B cell (primary cell): ENCODE measurements around the gene THADA. TPM values are rescaled to one million over a fixed set of nuclear protein-coding genes. Genes with fewer than 3 reads are reported as not detected.

Experiments
- ATAC-seq: fragments of 200-7000 bp; cut with Tn5 transposase; one replicate; pipeline ENCODE4 v1.10.0; 2021; ENCODE audit warnings: low read depth, mild to moderate bottlenecking, moderate number of reproducible peaks, moderate library complexity
- CTCF ChIA-PET: fragments of 350-600 bp; sonication (Branson Sonifier 250); formaldehyde crosslinking; loops from one replicate; lab custom pipeline; 2021; ENCODE audit warnings: antibody characterized with exemption, inconsistent platforms; lab: Charles Lee
- POLR2A ChIA-PET: fragments of 350-600 bp; sonication (Branson Sonifier 250); formaldehyde crosslinking; loops from one replicate; lab custom pipeline; 2021; ENCODE audit warnings: antibody characterized with exemption; lab: Charles Lee
- DNase-seq: peaks from one replicate; pipeline ENCODE4 v3.0.0; 2013
- H2AFZ ChIP-seq: 2 replicates; pipeline ENCODE4 v1.6.1; 2012; ENCODE audit warnings: mild to moderate bottlenecking, low read depth, low read length; ENCODE audit not compliant: insufficient read depth, poor library complexity, severe bottlenecking
- H3K27ac ChIP-seq, 2 donors: 1 replicate in 1 of 2; 2 replicates in 1 of 2; pipeline ENCODE4 v1.5.1; 2012 to 2013; ENCODE audit warnings: low read length in 2 of 2, mild to moderate bottlenecking in 2 of 2, moderate library complexity in 1 of 2
- H3K27me3 ChIP-seq, 4 experiments: fragments of 200-600 bp in 1 of 4; sonication (generic) in 1 of 4; replicated peaks in 1 of 4; 1 replicate in 2 of 4; 2 replicates in 2 of 4; pipeline versions ENCODE4 v1.6.1 to v1.7.0; 2013 to 2016; ENCODE audit warnings: low read length in 3 of 4, mild to moderate bottlenecking in 2 of 4, mixed read lengths in 1 of 4, moderate library complexity in 1 of 4; ENCODE audit not compliant: insufficient read depth in 4 of 4, control insufficient read depth in 3 of 4; ENCODE audit errors: control extremely low read depth in 1 of 4
- H3K36me3 ChIP-seq, 2 experiments: replicated peaks in 1 of 2; 1 replicate in 1 of 2; 2 replicates in 1 of 2; pipeline versions ENCODE4 v1.6.1 to v1.7.1; 2013; ENCODE audit warnings: low read length in 1 of 2; ENCODE audit not compliant: insufficient read depth in 2 of 2, control insufficient read depth in 1 of 2; ENCODE audit errors: control extremely low read depth in 1 of 2, extremely low read depth in 1 of 2
- H3K4me1 ChIP-seq, 2 donors: fragments of 200-600 bp in 1 of 2; sonication (generic) in 1 of 2; 1 replicate in 1 of 2; 2 replicates in 1 of 2; pipeline versions ENCODE4 v1.5.1 to v1.6.1; 2013 to 2017; ENCODE audit warnings: low read length in 2 of 2; ENCODE audit not compliant: control insufficient read depth in 2 of 2, insufficient read depth in 2 of 2
- H3K4me2 ChIP-seq: replicated peaks from 2 replicates; pipeline ENCODE3; 2012; ENCODE audit warnings: mild to moderate bottlenecking, low read depth, low read length; ENCODE audit not compliant: poor library complexity, severe bottlenecking
- H3K4me3 ChIP-seq, 5 experiments: fragments of 200-600 bp in 1 of 5; sonication (generic) in 1 of 5; 1 replicate in 3 of 5; 2 replicates in 2 of 5; pipeline versions ENCODE4 v1.5.1 to v1.7.0; 2011 to 2016; ENCODE audit warnings: low read length in 4 of 5, mild to moderate bottlenecking in 4 of 5, low read depth in 2 of 5, control low read depth in 1 of 5, moderate library complexity in 1 of 5; ENCODE audit not compliant: insufficient read depth in 1 of 5; ENCODE audit errors: control extremely low read depth in 1 of 5, extremely low read depth in 1 of 5
- H3K79me2 ChIP-seq: fragments of 200-600 bp; sonication (generic); one replicate; pipeline ENCODE4 v1.6.0; 2016; ENCODE audit warnings: low read length; ENCODE audit not compliant: control insufficient read depth, insufficient read depth
- H3K9ac ChIP-seq: fragments of 200-600 bp; sonication (generic); 2 replicates; pipeline ENCODE4 v1.6.1; 2017; ENCODE audit warnings: mild to moderate bottlenecking, low read length, moderate library complexity
- H3K9me3 ChIP-seq, 3 donors: one replicate each; pipeline versions ENCODE4 v1.6.1 to v1.7.1; 2013; ENCODE audit warnings: low read length in 2 of 3; ENCODE audit not compliant: control insufficient read depth in 2 of 3, insufficient read depth in 1 of 3; ENCODE audit errors: control extremely low read depth in 1 of 3
- H4K20me1 ChIP-seq: 2 replicates; pipeline ENCODE4 v1.6.0; 2012; ENCODE audit warnings: mild to moderate bottlenecking, low read length; ENCODE audit not compliant: insufficient read depth, control insufficient read depth, poor library complexity, severe bottlenecking
- H3K27ac Mint-ChIP-seq: one replicate; pipeline ENCODE4 v1.8.0; 2021; ENCODE audit warnings: mixed read lengths
- H3K27me3 Mint-ChIP-seq: one replicate; pipeline ENCODE4 v1.8.0; 2021; ENCODE audit warnings: mixed read lengths
- H3K4me1 Mint-ChIP-seq: one replicate; pipeline ENCODE4 v1.8.0; 2021; ENCODE audit warnings: mixed read lengths
- H3K4me3 Mint-ChIP-seq: one replicate; pipeline ENCODE4 v1.8.0; 2021; ENCODE audit warnings: mixed read lengths
- H3K9me3 Mint-ChIP-seq: one replicate; pipeline ENCODE4 v1.8.0; 2022; ENCODE audit warnings: mixed read lengths; ENCODE audit not compliant: insufficient read depth
- EZH2 ChIP-seq: IDR thresholded peaks from 2 replicates; pipeline ENCODE4 v1.6.1; 2012; ENCODE audit warnings: borderline replicate concordance, low read depth, mild to moderate bottlenecking, moderate library complexity, low read length; ENCODE audit not compliant: insufficient read depth, poor library complexity, severe bottlenecking
- WGBS: methylation state at CpG from one replicate; pipeline ENCODE4 v1.1.5; 2013; ENCODE audit warnings: missing lambda C conversion rate; ENCODE audit not compliant: insufficient coverage; 5-methylcytosine and 5-hydroxymethylcytosine counted together
- intact Hi-C: fragments of 100-400 bp; cut with micrococcal nuclease; formaldehyde crosslinking; loops from one replicate; pipeline ENCODE4 v1.10.0; 2022
- polyA plus RNA-seq: library from polyadenylated mRNA; depleted of rRNA; stranded (reverse); fragments of >200 nt; gene quantifications from 2 replicates; pipeline ENCODE4 v1.2.3, GENCODE V29; 2012
- total RNA-seq, 2 donors: library from RNA; stranded (reverse); fragments of 120-200 nt in 1 of 2; gene quantifications; 1 replicate in 1 of 2; 2 replicates in 1 of 2; pipeline versions ENCODE4 v1.2.3 to v1.2.4, GENCODE V29; 2013 to 2022
- TF ChIP-seq, protein P1 (sequence below): fragments of 200-600 bp; IDR thresholded peaks from one replicate; pipeline ENCODE4 v1.8.0; 2022; ENCODE audit warnings: antibody characterized with exemption, mild to moderate bottlenecking

THADA gene
- total and polyA plus RNA-seq, 2 donors (not counting 1 experiment from before 2014, with no cell fraction given): 17.6 to 48.5 TPM

DNA sequence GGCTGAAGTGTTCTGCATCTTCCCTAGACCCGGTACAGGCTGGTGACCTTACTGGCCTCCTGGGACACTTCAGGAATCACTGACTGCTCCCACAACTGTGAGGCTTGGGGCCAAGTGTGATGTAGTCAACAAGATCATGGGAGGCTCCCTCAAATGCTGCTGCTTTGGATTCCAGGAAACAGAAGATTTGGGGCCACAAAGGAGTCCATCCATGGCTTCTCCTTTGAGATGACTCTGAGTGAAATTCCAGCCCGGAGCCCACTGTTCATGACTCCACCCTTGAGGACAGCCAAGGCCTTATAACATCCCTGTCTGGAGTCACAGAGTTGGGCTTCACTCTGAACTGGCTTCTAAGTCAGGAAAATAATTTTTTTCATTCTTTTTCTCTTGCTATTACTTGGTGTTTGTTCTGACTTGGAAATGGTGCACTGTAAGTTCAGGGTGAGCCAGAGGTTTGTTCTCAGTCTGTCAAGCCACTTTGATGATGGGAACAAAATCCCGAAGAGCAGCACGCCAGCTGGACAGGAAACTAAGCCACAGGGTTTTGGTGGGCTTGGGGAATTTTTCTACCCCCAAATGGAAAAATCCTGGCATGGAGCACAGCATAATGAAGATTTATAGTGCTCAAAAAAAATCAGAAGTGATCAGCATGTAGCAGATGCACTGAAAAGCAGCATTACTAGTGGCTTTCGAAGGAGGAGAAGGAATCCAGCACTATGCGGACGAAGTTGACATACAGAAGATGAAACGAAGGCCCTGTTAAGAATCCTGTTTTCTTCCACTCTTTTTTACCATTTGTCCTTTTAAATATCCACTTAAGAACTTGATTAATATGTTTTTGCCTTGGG lies 271.4 kb downstream of the THADA start:
- H4K20me1 ChIP-seq: no peaks in the 10 kb centered on the region
- H3K9ac ChIP-seq: no peak overlapping the region
- intact Hi-C loops: no loop called here
- H3K79me2 ChIP-seq: no peaks in the 10 kb centered on the region
- H3K27ac Mint-ChIP-seq: no peak overlapping the region
- peaks cover 0 to 12% of the 10 kb centered on the region in 2 experiments for H3K36me3 ChIP-seq
- CTCF ChIA-PET: no interaction called here
- H3K9me3 ChIP-seq: no peaks in the 10 kb centered on the region
- POLR2A ChIA-PET: no interaction called here
- 100% methylated on average over 4 of the region's 8 CpGs for WGBS
- no peaks in the 10 kb centered on the region for H3K9me3 Mint-ChIP-seq
- H3K4me1 ChIP-seq: no peaks in the 10 kb centered on the region
- no peak overlapping the region for H3K4me2 ChIP-seq
- TF ChIP-seq, protein P1, sequence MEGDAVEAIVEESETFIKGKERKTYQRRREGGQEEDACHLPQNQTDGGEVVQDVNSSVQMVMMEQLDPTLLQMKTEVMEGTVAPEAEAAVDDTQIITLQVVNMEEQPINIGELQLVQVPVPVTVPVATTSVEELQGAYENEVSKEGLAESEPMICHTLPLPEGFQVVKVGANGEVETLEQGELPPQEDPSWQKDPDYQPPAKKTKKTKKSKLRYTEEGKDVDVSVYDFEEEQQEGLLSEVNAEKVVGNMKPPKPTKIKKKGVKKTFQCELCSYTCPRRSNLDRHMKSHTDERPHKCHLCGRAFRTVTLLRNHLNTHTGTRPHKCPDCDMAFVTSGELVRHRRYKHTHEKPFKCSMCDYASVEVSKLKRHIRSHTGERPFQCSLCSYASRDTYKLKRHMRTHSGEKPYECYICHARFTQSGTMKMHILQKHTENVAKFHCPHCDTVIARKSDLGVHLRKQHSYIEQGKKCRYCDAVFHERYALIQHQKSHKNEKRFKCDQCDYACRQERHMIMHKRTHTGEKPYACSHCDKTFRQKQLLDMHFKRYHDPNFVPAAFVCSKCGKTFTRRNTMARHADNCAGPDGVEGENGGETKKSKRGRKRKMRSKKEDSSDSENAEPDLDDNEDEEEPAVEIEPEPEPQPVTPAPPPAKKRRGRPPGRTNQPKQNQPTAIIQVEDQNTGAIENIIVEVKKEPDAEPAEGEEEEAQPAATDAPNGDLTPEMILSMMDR: no peak
- no peak for TF ChIP-seq EZH2
- H3K4me1 Mint-ChIP-seq: no peaks in the 10 kb centered on the region
- H3K27ac ChIP-seq: no peak overlapping the region
- no peak overlapping the region for H3K4me3 ChIP-seq
- no peaks in the 10 kb centered on the region for H3K27me3 ChIP-seq
- ATAC-seq: no peak
- H2AFZ ChIP-seq: no peak overlapping the region
- H3K4me3 Mint-ChIP-seq: no peak overlapping the region
- DNase-seq: no peak
- H3K27me3 Mint-ChIP-seq: no peaks in the 10 kb centered on the region

DNA sequence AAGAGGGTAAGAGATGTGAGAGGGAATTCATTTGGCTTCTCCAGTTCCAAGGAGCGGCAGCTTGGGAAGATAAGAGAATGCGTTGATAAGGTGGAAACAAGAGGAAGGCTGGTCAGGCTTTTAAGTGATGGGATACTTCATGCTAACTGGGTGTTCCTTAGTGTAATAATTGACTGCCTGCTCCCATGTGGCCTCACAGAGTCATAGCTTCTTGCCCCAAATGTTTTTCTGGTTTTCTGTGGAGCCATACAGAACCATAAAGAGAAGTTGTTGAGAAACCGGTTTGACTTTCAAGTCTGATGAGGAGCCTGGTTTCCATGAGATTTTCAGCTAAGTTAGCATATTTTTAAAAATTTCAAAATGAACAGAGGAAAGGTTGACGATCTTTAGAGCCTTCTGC lies 272.0 kb downstream of the THADA start:
- TF ChIP-seq, protein P1: no peak
- no peak for TF ChIP-seq EZH2
- CTCF ChIA-PET: no interaction called here
- WGBS: 100% methylated on average over 3 of the region's 4 CpGs

More for the DNA sequence above, 272.0 kb downstream of the THADA start:
- Histone ChIP-seq H4K20me1 (no peaks in the 10 kb centered on the region), H3K36me3 (peaks cover 0 to 17% of the 10 kb centered on the region in 2 experiments), H3K27ac (no peak overlapping the region), H3K4me1 (no peaks in the 10 kb centered on the region), H2AFZ (no peak overlapping the region), H3K9me3 (no peaks in the 10 kb centered on the region), H3K79me2 (no peaks in the 10 kb centered on the region), H3K27me3 (no peaks in the 10 kb centered on the region), H3K4me2 (no peak overlapping the region), H3K9ac (no peak overlapping the region), H3K4me3 (no peak overlapping the region)
- Mint-ChIP-seq H3K4me3 (no peak overlapping the region), H3K27me3 (no peaks in the 10 kb centered on the region), H3K4me1 (no peaks in the 10 kb centered on the region), H3K9me3 (no peaks in the 10 kb centered on the region), H3K27ac (no peak overlapping the region)
- ATAC-seq (no peak), DNase-seq (no peak)
- POLR2A ChIA-PET: no interaction called here
- intact Hi-C loops: no loop called here
